Vagina (tissue), 2 donors: ENCODE measurements around the gene EIF2B5. TPM values are rescaled to one million over a fixed set of nuclear protein-coding genes. Genes with fewer than 3 reads are reported as not detected.
A peak's percentile ranks its signal among the peaks of the same experiment; 100 is the strongest.

ENCODE experiments used
- DNase-seq, 2 donors: peaks; one replicate each; pipeline ENCODE4 v3.0.0-alpha.2; 2017; ENCODE audit errors: extremely low spot score in 2 of 2
- H3K27ac ChIP-seq: fragments of 200-600 bp; sonication (generic); one replicate; pipeline ENCODE4 v1.5.1; 2019
- H3K27me3 ChIP-seq: fragments of 200-600 bp; sonication (generic); one replicate; pipeline ENCODE4 v1.5.1; 2019
- H3K36me3 ChIP-seq, 2 donors: fragments of 200-600 bp; sonication (generic); one replicate each; pipeline ENCODE4 v1.5.1; 2017 to 2019
- H3K4me1 ChIP-seq: fragments of 200-600 bp; sonication (generic); one replicate; pipeline ENCODE4 v1.5.1; 2019
- H3K4me3 ChIP-seq, 2 donors: fragments of 200-600 bp; sonication (generic); 1 replicate in 1 of 2; 2 replicates in 1 of 2; pipeline ENCODE4 v1.5.1; 2016 to 2019
- H3K9me3 ChIP-seq: fragments of 200-600 bp; sonication (generic); one replicate; pipeline ENCODE4 v1.5.1; 2019
- CTCF ChIP-seq, 3 experiments: fragments of 450-650 bp in 2 of 3; fragments of 200-600 bp in 1 of 3; sonication (generic) in 1 of 3; IDR thresholded peaks; one replicate each; pipeline ENCODE4 v1.5.1; 2017 to 2019; ENCODE audit warnings: antibody characterized with exemption in 3 of 3, mild to moderate bottlenecking in 2 of 3, moderate library complexity in 2 of 3
- POLR2A ChIP-seq, 2 donors: fragments of 450-650 bp; IDR thresholded peaks; one replicate each; pipeline ENCODE4 v1.6.1; 2017; ENCODE audit warnings: antibody characterized with exemption in 2 of 2, mild to moderate bottlenecking in 2 of 2, moderate library complexity in 2 of 2
- POLR2AphosphoS5 ChIP-seq, 2 donors: sonication (generic); formaldehyde crosslinking; IDR thresholded peaks; one replicate each; pipeline ENCODE4 v1.9.0; 2017; ENCODE audit warnings: antibody characterized with exemption in 2 of 2, mild to moderate bottlenecking in 2 of 2, low read depth in 1 of 2; ENCODE audit not compliant: insufficient read depth in 1 of 2
- intact Hi-C: fragments of 100-400 bp; cut with DNase I; formaldehyde crosslinking; loops from one replicate; pipeline ENCODE4 v1.15.1; 2023
- small RNA-seq: library from RNA; depleted of rRNA; stranded (forward); fragments of <200 nt; gene quantifications from one replicate; pipeline ENCODE3, GENCODE V24; 2016
- total RNA-seq: library from RNA; depleted of rRNA; stranded (reverse); fragments of >200 nt; gene quantifications from one replicate; pipeline ENCODE4 v1.2.3, GENCODE V29; 2016

EIF2B5 gene
- total RNA-seq, 1 donor from 2014 or later = 30.2 TPM

- peak in 1 of 2 donors; percentile 72 for DNase-seq
- no peak overlapping the region for H3K4me3 ChIP-seq
- intact Hi-C loops = loop anchor here (5.0 to 10.0 kb wide), 2 partner anchors 51 to 147 kb away; partner anchors contain the start of genes EIF2B5 and FAM131A
- no peak overlapping the region for H3K27ac ChIP-seq
- H3K36me3 ChIP-seq = peaks cover 0 to 58% of the 10 kb centered on the region in 2 donors
- H3K4me1 ChIP-seq = peaks cover 33% of the 10 kb centered on the region
- H3K27me3 ChIP-seq = no peaks in the 10 kb centered on the region
- no peaks in the 10 kb centered on the region for H3K9me3 ChIP-seq
- TF ChIP-seq POLR2A (IDR thresholded peaks at IDR 0.05) = no peak
- no peak for TF ChIP-seq POLR2AphosphoS5 (IDR thresholded peaks at IDR 0.05; ENCODE audit: insufficient read depth in 1 of 2, low read depth in 1 of 2)
- no peak for TF ChIP-seq CTCF (IDR thresholded peaks at IDR 0.05)
Measured at GRCh38 chr3:184188080-184188479, 52.9 kb downstream of the EIF2B5 start.

- no peak for TF ChIP-seq POLR2AphosphoS5 (IDR thresholded peaks at IDR 0.05; ENCODE audit: insufficient read depth in 1 of 2, low read depth in 1 of 2)
- no peak for TF ChIP-seq CTCF (IDR thresholded peaks at IDR 0.05)
- no peak for TF ChIP-seq POLR2A (IDR thresholded peaks at IDR 0.05)
- Histone ChIP-seq H3K27ac (no peak overlapping the region), H3K4me1 (peaks cover 33% of the 10 kb centered on the region), H3K36me3 (peaks cover 0 to 60% of the 10 kb centered on the region in 2 donors), H3K27me3 (no peaks in the 10 kb centered on the region), H3K9me3 (no peaks in the 10 kb centered on the region), H3K4me3 (no peak overlapping the region)
- no peak for DNase-seq
- intact Hi-C loops = loop anchor here (5.0 to 10.0 kb wide), 2 partner anchors 52 to 145 kb away; partner anchors contain the start of genes EIF2B5 and FAM131A
Measured at GRCh38 chr3:184189421-184189820, 54.3 kb downstream of the EIF2B5 start.

- no peak for DNase-seq
- intact Hi-C loops = no loop called here
- Histone ChIP-seq H3K27me3 (no peaks in the 10 kb centered on the region), H3K4me3 (no peak overlapping the region), H3K9me3 (no peaks in the 10 kb centered on the region), H3K36me3 (peaks cover 0 to 73% of the 10 kb centered on the region in 2 donors), H3K27ac (no peak overlapping the region), H3K4me1 (peaks cover 11% of the 10 kb centered on the region)
- no peak for TF ChIP-seq POLR2AphosphoS5 (IDR thresholded peaks at IDR 0.05; ENCODE audit: insufficient read depth in 1 of 2, low read depth in 1 of 2)
- no peak for TF ChIP-seq CTCF (IDR thresholded peaks at IDR 0.05)
- TF ChIP-seq POLR2A (IDR thresholded peaks at IDR 0.05) = no peak
Measured at GRCh38 chr3:184192889-184193288, 57.7 kb downstream of the EIF2B5 start.

- no peak overlapping the region for H3K4me3 ChIP-seq
- H3K9me3 ChIP-seq = no peaks in the 10 kb centered on the region
- no peak overlapping the region for H3K27ac ChIP-seq
- H3K36me3 ChIP-seq = peaks cover 0 to 67% of the 10 kb centered on the region in 2 donors
- H3K4me1 ChIP-seq = no peaks in the 10 kb centered on the region
- DNase-seq = no peak
- no peak for TF ChIP-seq POLR2A (IDR thresholded peaks at IDR 0.05)
- TF ChIP-seq POLR2AphosphoS5 (IDR thresholded peaks at IDR 0.05; ENCODE audit: insufficient read depth in 1 of 2, low read depth in 1 of 2) = no peak
- no peak for TF ChIP-seq CTCF (IDR thresholded peaks at IDR 0.05)
- no peaks in the 10 kb centered on the region for H3K27me3 ChIP-seq
- intact Hi-C loops = no loop called here
Measured at GRCh38 chr3:184193991-184194539, 58.9 kb downstream of the EIF2B5 start.

Small RNA genes lying within 50 kb of the gene (small RNA-seq; reads per million reads assigned to genes)
- not detected for gene RF00019

Other genes with a start within 250 kb of the EIF2B5 start
- 67.5 TPM for gene ABCC5, start 117.5 kb upstream of the EIF2B5 start, total RNA-seq
- gene HTR3D, start 103.6 kb upstream of the EIF2B5 start, total RNA-seq = not detected
- not detected for gene HTR3C, start 82.3 kb upstream of the EIF2B5 start, total RNA-seq
- not detected for gene HTR3E, start 38.3 kb upstream of the EIF2B5 start, total RNA-seq
- gene DVL3, start 20.0 kb downstream of the EIF2B5 start, total RNA-seq = 39.0 TPM
- 223 TPM for gene AP2M1, start 39.5 kb downstream of the EIF2B5 start, total RNA-seq
- 94.0 TPM for gene ABCF3, start 50.8 kb downstream of the EIF2B5 start, total RNA-seq
- 0.98 TPM for gene VWA5B2, start 94.2 kb downstream of the EIF2B5 start, total RNA-seq
- 58.2 TPM for gene ALG3, start 113.6 kb downstream of the EIF2B5 start, total RNA-seq
- gene EEF1AKMT4, start 114.3 kb downstream of the EIF2B5 start, total RNA-seq = 5.6 TPM
- not detected for gene CAMK2N2, start 126.2 kb downstream of the EIF2B5 start, total RNA-seq
- gene ECE2, start 140.7 kb downstream of the EIF2B5 start, total RNA-seq = 1.7 TPM
- gene PSMD2, start 163.9 kb downstream of the EIF2B5 start, total RNA-seq = 108 TPM
- gene EIF4G1, start 179.2 kb downstream of the EIF2B5 start, total RNA-seq = 207 TPM
- 28.5 TPM for gene FAM131A, start 202.2 kb downstream of the EIF2B5 start, total RNA-seq
- 8.1 TPM for gene CLCN2, start 226.2 kb downstream of the EIF2B5 start, total RNA-seq
- 64.3 TPM for gene POLR2H, start 226.4 kb downstream of the EIF2B5 start, total RNA-seq
- gene THPO, start 242.8 kb downstream of the EIF2B5 start, total RNA-seq = 0.74 TPM
- gene CHRD, start 244.7 kb downstream of the EIF2B5 start, total RNA-seq = 32.7 TPM